AG04449 (cell line): Measurements from ENCODE around the gene OBSCN.

Source experiments
- CTCF ChIA-PET: fragments of 350-600 bp; formaldehyde crosslinking; extraction: SDS; loops from one replicate; lab custom pipeline; 2021; ENCODE audit warnings: antibody characterized with exemption; lab: Yijun Ruan, JAX
- POLR2A ChIA-PET: fragments of 400-600, 350-600 bp; formaldehyde crosslinking; extraction: SDS; loops from one replicate; lab custom pipeline; 2020; ENCODE audit warnings: antibody characterized with exemption, inconsistent platforms; lab: Yijun Ruan, JAX
- DNase-seq: peaks from one replicate; pipeline ENCODE4 v3.0.0-alpha.2; 2010; ENCODE audit warnings: low read depth, low spot score
- H3K4me3 ChIP-seq: 2 replicates; pipeline ENCODE4 v1.5.1; 2011; ENCODE audit warnings: low read depth, mild to moderate bottlenecking, control low read depth, low read length
- CTCF ChIP-seq: IDR thresholded peaks from one replicate; pipeline ENCODE4 v1.5.1; 2011; ENCODE audit warnings: mild to moderate bottlenecking, moderate library complexity, low read length, control low read depth, inconsistent platforms; ENCODE audit not compliant: insufficient read depth; ENCODE audit errors: missing control alignments

The OBSCN gene

GRCh38 chr1:228198977-228199590 is 8.8 kb upstream of the OBSCN start:
- CTCF ChIA-PET, result interaction anchor here (0.6 to 1.5 kb wide), 2 partner anchors 15 to 33 kb away, joined by 3 to 5 read pairs; partner anchors contain the start of gene IBA57
- DNase-seq, result no peak
- TF ChIP-seq CTCF, result no peak
- POLR2A ChIA-PET, result no interaction called here
- H3K4me3 ChIP-seq, result no peak overlapping the region

- POLR2A ChIA-PET, result no interaction called here
- CTCF ChIA-PET, result interaction anchor here (1.2 to 2.4 kb wide), 2 partner anchors 9 to 30 kb away, joined by 3 to 8 read pairs; no protein-coding TSS in a partner anchor
- H3K4me3 ChIP-seq, result no peak overlapping the region
Observed at GRCh38 chr1:228204958-228205357, 2.9 kb upstream of the OBSCN start.

GRCh38 chr1:228205526-228206436 is 2.1 kb upstream of the OBSCN start:
- no peak for TF ChIP-seq CTCF
- ChIA-PET CTCF (interaction anchor here (0.6 to 2.4 kb wide), 4 partner anchors 8 to 30 kb away, joined by 3 to 8 read pairs (median 4); no protein-coding TSS in a partner anchor), POLR2A (no interaction called here)
- no peak overlapping the region for H3K4me3 ChIP-seq
- no peak for DNase-seq

More at GRCh38 chr1:228204958-228205357, 2.9 kb upstream of the OBSCN start:
- TF ChIP-seq CTCF, result no peak
- no peak for DNase-seq

GRCh38 chr1:228206582-228207351 is 1.1 kb upstream of the OBSCN start:
- DNase-seq, result no peak
- ChIA-PET POLR2A (no interaction called here), CTCF (interaction anchor here (1.2 kb wide), 1 partner anchor 11 kb away, joined by 4 read pairs; no protein-coding TSS in a partner anchor)
- no peak for TF ChIP-seq CTCF
- H3K4me3 ChIP-seq, result no peak overlapping the region

GRCh38 chr1:228207381-228207810 is 448 bp upstream of the OBSCN start:
- ChIA-PET CTCF (no interaction called here), POLR2A (no interaction called here)
- no peak for TF ChIP-seq CTCF
- DNase-seq, result no peak
- no peak overlapping the region for H3K4me3 ChIP-seq
